ENCODE data around the gene ENOPH1.

Gene ENOPH1

GRCh38 chr4:82495666-82496065, 65.3 kb downstream of the ENOPH1 start:
- Histone ChIP-seq H3K9me3 (ENCODE audit: insufficient read depth, low read depth, low read length) (no peaks in the 10 kb centered on the region), H3K79me2 (ENCODE audit: insufficient read depth, low read length) (no peaks in the 10 kb centered on the region), H3K4me1 (ENCODE audit: insufficient read depth, low read length, poor library complexity, severe bottlenecking) (no peaks in the 10 kb centered on the region), H3K9ac (ENCODE audit: low read depth, low read length, poor library complexity, severe bottlenecking) (no peak overlapping the region), H3K4me2 (ENCODE audit: low read depth, low read length, poor library complexity, severe bottlenecking) (no peak overlapping the region), H4K20me1 (ENCODE audit: insufficient read depth, low read length, poor library complexity, severe bottlenecking) (no peaks in the 10 kb centered on the region), H3K4me3 (ENCODE audit: low read length, poor library complexity, severe bottlenecking) (no peak overlapping the region), H3K27me3 (ENCODE audit: insufficient read depth, low read length, poor library complexity, severe bottlenecking) (no peaks in the 10 kb centered on the region), H3K9me2 (replicated peaks; ENCODE audit: low read depth, low read length) (no peaks in the 10 kb centered on the region), H3F3A (ENCODE audit: low read depth) (no peaks in the 10 kb centered on the region), H2AFZ (ENCODE audit: low read length) (no peak overlapping the region), H3K36me3 (ENCODE audit: insufficient read depth, low read length) (no peaks in the 10 kb centered on the region)
- TF ChIP-seq EZH2phosphoT487 (IDR thresholded peaks at IDR 0.05; ENCODE audit: borderline replicate concordance) (no peak), CTCF (conservative IDR thresholded peaks at IDR 0.05; ENCODE audit: low read length) (no peak)

GRCh38 chr4:82496349-82496748, 66.0 kb downstream of the ENOPH1 start:
- no peaks in the 10 kb centered on the region for H3F3A ChIP-seq (ENCODE audit: low read depth)
- H3K9ac ChIP-seq (ENCODE audit: low read depth, low read length, poor library complexity, severe bottlenecking) = no peak overlapping the region
- no peaks in the 10 kb centered on the region for H4K20me1 ChIP-seq (ENCODE audit: insufficient read depth, low read length, poor library complexity, severe bottlenecking)
- no peaks in the 10 kb centered on the region for H3K36me3 ChIP-seq (ENCODE audit: insufficient read depth, low read length)
- H3K9me2 ChIP-seq (replicated peaks; ENCODE audit: low read depth, low read length) = no peaks in the 10 kb centered on the region
- no peaks in the 10 kb centered on the region for H3K9me3 ChIP-seq (ENCODE audit: insufficient read depth, low read depth, low read length)
- H3K27me3 ChIP-seq (ENCODE audit: insufficient read depth, low read length, poor library complexity, severe bottlenecking) = no peaks in the 10 kb centered on the region
- H3K79me2 ChIP-seq (ENCODE audit: insufficient read depth, low read length) = no peaks in the 10 kb centered on the region
- TF ChIP-seq CTCF (conservative IDR thresholded peaks at IDR 0.05; ENCODE audit: low read length) (no peak), EZH2phosphoT487 (IDR thresholded peaks at IDR 0.05; ENCODE audit: borderline replicate concordance) (no peak)
- no peak overlapping the region for H3K4me2 ChIP-seq (ENCODE audit: low read depth, low read length, poor library complexity, severe bottlenecking)
- no peaks in the 10 kb centered on the region for H3K4me1 ChIP-seq (ENCODE audit: insufficient read depth, low read length, poor library complexity, severe bottlenecking)
- H3K4me3 ChIP-seq (ENCODE audit: low read length, poor library complexity, severe bottlenecking) = no peak overlapping the region
- no peak overlapping the region for H2AFZ ChIP-seq (ENCODE audit: low read length)

DNA sequence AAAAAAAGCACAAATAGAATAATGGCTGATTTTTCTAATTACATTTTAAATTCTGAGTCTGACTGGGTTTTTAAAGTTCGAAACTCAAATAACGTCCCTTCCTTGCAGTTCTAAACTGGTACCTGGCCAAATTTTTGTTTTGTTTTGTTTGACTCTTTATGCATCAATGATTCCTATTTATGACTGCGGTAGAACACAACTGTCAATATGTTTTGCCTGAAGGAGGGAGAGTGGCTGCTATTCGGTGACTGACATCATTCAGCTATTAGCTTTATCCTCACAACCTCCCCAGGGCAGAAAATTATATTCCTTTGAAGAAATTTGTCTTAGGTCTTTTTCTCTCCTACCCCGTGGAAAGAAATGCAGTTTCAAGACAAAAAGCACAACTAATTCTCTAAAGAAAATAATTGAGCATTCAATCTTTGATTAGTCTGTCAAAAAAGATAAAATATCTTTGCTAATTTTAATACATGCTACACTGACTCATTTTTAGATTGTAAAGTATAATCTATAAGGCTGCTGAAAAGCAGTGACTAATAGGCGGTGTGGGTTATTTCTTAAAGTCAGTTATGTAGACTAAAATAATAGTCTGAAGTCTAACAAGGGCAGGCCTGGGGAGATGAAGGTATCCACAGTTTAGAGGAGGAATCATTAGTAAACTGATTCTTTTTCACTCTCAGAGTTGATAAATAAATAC, 69.5 kb downstream of the ENOPH1 start:
- Histone ChIP-seq H3K9ac (ENCODE audit: low read depth, low read length, poor library complexity, severe bottlenecking) (no peak overlapping the region), H3K27me3 (ENCODE audit: insufficient read depth, low read length, poor library complexity, severe bottlenecking) (no peaks in the 10 kb centered on the region), H3K4me3 (ENCODE audit: low read length, poor library complexity, severe bottlenecking) (no peak overlapping the region), H3K4me2 (ENCODE audit: low read depth, low read length, poor library complexity, severe bottlenecking) (no peak overlapping the region), H3F3A (ENCODE audit: low read depth) (no peaks in the 10 kb centered on the region), H3K4me1 (ENCODE audit: insufficient read depth, low read length, poor library complexity, severe bottlenecking) (no peaks in the 10 kb centered on the region), H3K9me2 (replicated peaks; ENCODE audit: low read depth, low read length) (no peaks in the 10 kb centered on the region), H4K20me1 (ENCODE audit: insufficient read depth, low read length, poor library complexity, severe bottlenecking) (no peaks in the 10 kb centered on the region), H3K9me3 (ENCODE audit: insufficient read depth, low read depth, low read length) (no peaks in the 10 kb centered on the region), H3K79me2 (ENCODE audit: insufficient read depth, low read length) (no peaks in the 10 kb centered on the region), H3K36me3 (ENCODE audit: insufficient read depth, low read length) (no peaks in the 10 kb centered on the region), H2AFZ (ENCODE audit: low read length) (no peak overlapping the region)
- TF ChIP-seq EZH2phosphoT487 (IDR thresholded peaks at IDR 0.05; ENCODE audit: borderline replicate concordance) (no peak), CTCF (conservative IDR thresholded peaks at IDR 0.05; ENCODE audit: low read length) (no peak)

All from Loucy (cell line).